SK-N-SH treated with all-trans-retinoic acid at 6 μM for 48 hours (cell line): ENCODE measurements around the gene IMMT.

ENCODE experiments used
- ATAC-seq: fragments of 200-7000 bp; cut with Tn5 transposase; 3 replicates; pipeline ENCODE4 v1.9.1; 2020; ENCODE audit warnings: mild to moderate bottlenecking, moderate library complexity
- ARNTL ChIP-seq: fragments of 450-650 bp; formaldehyde crosslinking; IDR thresholded peaks from 2 replicates; pipeline ENCODE4 v1.5.0; 2020; ENCODE audit warnings: low read depth, mild to moderate bottlenecking, moderate library complexity, borderline replicate concordance
- BACH2 ChIP-seq: fragments of 250-450 bp; sonication (Bioruptor Pico); IDR thresholded peaks from 2 replicates; pipeline ENCODE4 v1.9.0; 2021; ENCODE audit warnings: mild to moderate bottlenecking, borderline replicate concordance
- CSDC2 ChIP-seq: fragments of 250-450 bp; sonication (Bioruptor Pico); IDR thresholded peaks from 2 replicates; pipeline ENCODE4 v1.5.0; 2020; ENCODE audit warnings: mild to moderate bottlenecking, moderate library complexity
- CSRNP3 ChIP-seq: fragments of 250-450 bp; sonication (Bioruptor Pico); IDR thresholded peaks from 2 replicates; pipeline ENCODE4 v1.5.1; 2021; ENCODE audit warnings: mild to moderate bottlenecking, moderate library complexity
- GLIS3 ChIP-seq: fragments of 250-450 bp; sonication (Bioruptor Pico); IDR thresholded peaks from 2 replicates; pipeline ENCODE4 v1.5.0; 2020; ENCODE audit warnings: mild to moderate bottlenecking, moderate library complexity
- ISL1 ChIP-seq: fragments of 250-450 bp; sonication (Bioruptor Pico); IDR thresholded peaks from 2 replicates; pipeline ENCODE4 v2.1.2; 2022; ENCODE audit warnings: mild to moderate bottlenecking, moderate library complexity
- OSR1 ChIP-seq: fragments of 250-450 bp; sonication (Bioruptor Pico); IDR thresholded peaks from 2 replicates; pipeline ENCODE4 v1.8.0; 2022; ENCODE audit warnings: moderate library complexity, mild to moderate bottlenecking, inconsistent platforms
- PPARA ChIP-seq: fragments of 250-450 bp; sonication (Bioruptor Pico); IDR thresholded peaks from 2 replicates; pipeline ENCODE4 v1.5.0; 2020; ENCODE audit warnings: mild to moderate bottlenecking, borderline replicate concordance
- RARB ChIP-seq: fragments of 250-450 bp; sonication (Bioruptor Pico); IDR thresholded peaks from 2 replicates; pipeline ENCODE4 v1.8.0; 2021; ENCODE audit warnings: mild to moderate bottlenecking, moderate library complexity
- SNAI2 ChIP-seq: fragments of 250-450 bp; sonication (Bioruptor Pico); IDR thresholded peaks from 2 replicates; pipeline ENCODE4 v1.5.0; 2020; ENCODE audit warnings: mild to moderate bottlenecking, moderate library complexity
- TCF4 ChIP-seq: fragments of 250-450 bp; sonication (Bioruptor Pico); IDR thresholded peaks from 2 replicates; pipeline ENCODE4 v1.8.0; 2021; ENCODE audit warnings: mild to moderate bottlenecking, moderate library complexity, borderline replicate concordance
- ZC3H10 ChIP-seq: fragments of 250-450 bp; sonication (Bioruptor Pico); IDR thresholded peaks from 2 replicates; pipeline ENCODE4 v1.5.1; 2021; ENCODE audit warnings: mild to moderate bottlenecking, moderate library complexity
- ZFP3 ChIP-seq: fragments of 250-450 bp; sonication (Bioruptor Pico); IDR thresholded peaks from 2 replicates; pipeline ENCODE4 v1.5.0; 2020; ENCODE audit warnings: mild to moderate bottlenecking, moderate library complexity
- ZFP30 ChIP-seq: fragments of 450-650 bp; formaldehyde crosslinking; IDR thresholded peaks from 2 replicates; pipeline ENCODE4 v1.5.0; 2022; ENCODE audit warnings: mild to moderate bottlenecking, moderate library complexity
- ZNF565 ChIP-seq: fragments of 450-650 bp; formaldehyde crosslinking; conservative IDR thresholded peaks from 2 replicates; pipeline ENCODE4 v1.5.0; 2020; ENCODE audit warnings: low read depth, mild to moderate bottlenecking, moderate library complexity
- ZNF70 ChIP-seq: fragments of 450-650 bp; formaldehyde crosslinking; IDR thresholded peaks from 2 replicates; pipeline ENCODE4 v1.5.0; 2020; ENCODE audit warnings: mild to moderate bottlenecking, moderate library complexity
- ZNF8 ChIP-seq: fragments of 450-650 bp; formaldehyde crosslinking; IDR thresholded peaks from 2 replicates; pipeline ENCODE4 v1.5.0; 2020; ENCODE audit warnings: mild to moderate bottlenecking, moderate library complexity
- TF ChIP-seq, protein P1 (sequence below): fragments of 250-450 bp; sonication (Bioruptor Pico); IDR thresholded peaks from 2 replicates; pipeline ENCODE4 v1.5.1; 2020; ENCODE audit warnings: low read depth, mild to moderate bottlenecking, moderate library complexity
- TF ChIP-seq, protein P2 (sequence below): fragments of 250-450 bp; sonication (Bioruptor Pico); IDR thresholded peaks from 2 replicates; pipeline ENCODE4 v1.8.0; 2021; ENCODE audit warnings: low read depth, mild to moderate bottlenecking, moderate library complexity, borderline replicate concordance
- TF ChIP-seq, protein P3 (sequence below): fragments of 250-450 bp; sonication (Bioruptor Pico); IDR thresholded peaks from 2 replicates; pipeline ENCODE4 v1.5.0; 2020; ENCODE audit warnings: mild to moderate bottlenecking, moderate library complexity
- TF ChIP-seq, protein P4 (sequence below): fragments of 250-450 bp; sonication (Bioruptor Pico); IDR thresholded peaks from 2 replicates; pipeline ENCODE4 v1.8.0; 2020; ENCODE audit warnings: mild to moderate bottlenecking, moderate library complexity, borderline replicate concordance

Gene IMMT

GRCh38 chr2:86195808-86196387 is 636 bp upstream of the IMMT start:
- ATAC-seq, result no peak
- TF ChIP-seq ZC3H10 (CRISPR knock-in tag), result no peak
- TF ChIP-seq OSR1 (CRISPR knock-in tag), result no peak
- TF ChIP-seq RARB (CRISPR knock-in tag), result no peak
- no peak for TF ChIP-seq CSRNP3 (CRISPR knock-in tag)
- TF ChIP-seq, all 23 proteins: peak for 0

- ATAC-seq, result no peak
- no peak for TF ChIP-seq ZFP3
- TF ChIP-seq CSRNP3 (CRISPR knock-in tag), result no peak
- no peak for TF ChIP-seq ARNTL (CRISPR knock-in tag)
These were observed 559 bp downstream of the IMMT start for GRCh38 chr2:86194751-86195054.

DNA sequence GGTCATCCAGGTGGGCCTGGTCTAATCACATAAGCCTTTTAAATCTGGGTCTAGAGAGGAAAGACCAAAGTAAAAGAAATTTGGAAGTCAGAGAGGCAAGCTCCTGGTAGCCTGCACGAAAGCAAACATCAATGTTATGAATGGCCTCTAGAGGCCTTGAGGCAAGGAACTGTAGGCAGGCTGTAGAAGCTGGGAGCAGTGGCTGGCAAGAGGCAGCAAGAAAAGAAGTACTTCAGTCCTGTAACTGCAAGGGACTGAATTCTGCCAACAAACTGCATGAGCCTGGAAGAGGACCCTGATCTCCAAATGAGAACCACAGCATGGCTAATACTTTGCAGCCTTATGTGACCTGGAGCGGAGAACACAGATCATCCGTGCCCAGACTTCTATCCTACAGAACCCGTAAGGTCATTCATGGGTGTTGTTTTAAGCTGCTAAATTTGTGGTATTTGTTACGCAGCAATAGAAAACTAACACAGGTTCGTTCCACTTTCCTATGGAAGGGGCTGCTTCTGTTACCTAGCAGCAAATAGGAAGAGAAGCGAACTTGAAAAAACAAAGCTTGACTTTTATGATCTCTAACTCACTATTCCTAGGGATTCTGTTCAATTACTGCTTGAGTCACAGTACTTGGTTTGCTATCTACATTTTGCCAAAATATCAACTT is 1.2 kb downstream of the IMMT start:
- ATAC-seq, result no peak
- TF ChIP-seq TCF4 (CRISPR knock-in tag) (no peak), ZFP3 (no peak), ZC3H10 (CRISPR knock-in tag) (no peak), ZNF8 (no peak), CSDC2 (CRISPR knock-in tag) (no peak), GLIS3 (CRISPR knock-in tag) (no peak), SNAI2 (CRISPR knock-in tag) (no peak), RARB (CRISPR knock-in tag) (no peak), ISL1 (no peak), PPARA (CRISPR knock-in tag) (no peak), ZNF70 (CRISPR knock-in tag) (no peak), BACH2 (CRISPR knock-in tag) (no peak), ZNF565 (CRISPR knock-in tag) (no peak), ZFP30 (no peak), CSRNP3 (CRISPR knock-in tag) (no peak)
- TF ChIP-seq, protein P1, sequence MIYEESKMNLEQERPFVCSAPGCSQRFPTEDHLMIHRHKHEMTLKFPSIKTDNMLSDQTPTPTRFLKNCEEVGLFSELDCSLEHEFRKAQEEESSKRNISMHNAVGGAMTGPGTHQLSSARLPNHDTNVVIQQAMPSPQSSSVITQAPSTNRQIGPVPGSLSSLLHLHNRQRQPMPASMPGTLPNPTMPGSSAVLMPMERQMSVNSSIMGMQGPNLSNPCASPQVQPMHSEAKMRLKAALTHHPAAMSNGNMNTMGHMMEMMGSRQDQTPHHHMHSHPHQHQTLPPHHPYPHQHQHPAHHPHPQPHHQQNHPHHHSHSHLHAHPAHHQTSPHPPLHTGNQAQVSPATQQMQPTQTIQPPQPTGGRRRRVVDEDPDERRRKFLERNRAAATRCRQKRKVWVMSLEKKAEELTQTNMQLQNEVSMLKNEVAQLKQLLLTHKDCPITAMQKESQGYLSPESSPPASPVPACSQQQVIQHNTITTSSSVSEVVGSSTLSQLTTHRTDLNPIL (CRISPR knock-in tag), result no peak
- TF ChIP-seq, protein P2, sequence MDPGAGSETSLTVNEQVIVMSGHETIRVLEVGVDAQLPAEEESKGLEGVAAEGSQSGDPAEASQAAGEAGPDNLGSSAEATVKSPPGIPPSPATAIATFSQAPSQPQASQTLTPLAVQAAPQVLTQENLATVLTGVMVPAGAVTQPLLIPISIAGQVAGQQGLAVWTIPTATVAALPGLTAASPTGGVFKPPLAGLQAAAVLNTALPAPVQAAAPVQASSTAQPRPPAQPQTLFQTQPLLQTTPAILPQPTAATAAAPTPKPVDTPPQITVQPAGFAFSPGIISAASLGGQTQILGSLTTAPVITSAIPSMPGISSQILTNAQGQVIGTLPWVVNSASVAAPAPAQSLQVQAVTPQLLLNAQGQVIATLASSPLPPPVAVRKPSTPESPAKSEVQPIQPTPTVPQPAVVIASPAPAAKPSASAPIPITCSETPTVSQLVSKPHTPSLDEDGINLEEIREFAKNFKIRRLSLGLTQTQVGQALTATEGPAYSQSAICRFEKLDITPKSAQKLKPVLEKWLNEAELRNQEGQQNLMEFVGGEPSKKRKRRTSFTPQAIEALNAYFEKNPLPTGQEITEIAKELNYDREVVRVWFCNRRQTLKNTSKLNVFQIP (CRISPR knock-in tag), result no peak
- TF ChIP-seq, protein P3, sequence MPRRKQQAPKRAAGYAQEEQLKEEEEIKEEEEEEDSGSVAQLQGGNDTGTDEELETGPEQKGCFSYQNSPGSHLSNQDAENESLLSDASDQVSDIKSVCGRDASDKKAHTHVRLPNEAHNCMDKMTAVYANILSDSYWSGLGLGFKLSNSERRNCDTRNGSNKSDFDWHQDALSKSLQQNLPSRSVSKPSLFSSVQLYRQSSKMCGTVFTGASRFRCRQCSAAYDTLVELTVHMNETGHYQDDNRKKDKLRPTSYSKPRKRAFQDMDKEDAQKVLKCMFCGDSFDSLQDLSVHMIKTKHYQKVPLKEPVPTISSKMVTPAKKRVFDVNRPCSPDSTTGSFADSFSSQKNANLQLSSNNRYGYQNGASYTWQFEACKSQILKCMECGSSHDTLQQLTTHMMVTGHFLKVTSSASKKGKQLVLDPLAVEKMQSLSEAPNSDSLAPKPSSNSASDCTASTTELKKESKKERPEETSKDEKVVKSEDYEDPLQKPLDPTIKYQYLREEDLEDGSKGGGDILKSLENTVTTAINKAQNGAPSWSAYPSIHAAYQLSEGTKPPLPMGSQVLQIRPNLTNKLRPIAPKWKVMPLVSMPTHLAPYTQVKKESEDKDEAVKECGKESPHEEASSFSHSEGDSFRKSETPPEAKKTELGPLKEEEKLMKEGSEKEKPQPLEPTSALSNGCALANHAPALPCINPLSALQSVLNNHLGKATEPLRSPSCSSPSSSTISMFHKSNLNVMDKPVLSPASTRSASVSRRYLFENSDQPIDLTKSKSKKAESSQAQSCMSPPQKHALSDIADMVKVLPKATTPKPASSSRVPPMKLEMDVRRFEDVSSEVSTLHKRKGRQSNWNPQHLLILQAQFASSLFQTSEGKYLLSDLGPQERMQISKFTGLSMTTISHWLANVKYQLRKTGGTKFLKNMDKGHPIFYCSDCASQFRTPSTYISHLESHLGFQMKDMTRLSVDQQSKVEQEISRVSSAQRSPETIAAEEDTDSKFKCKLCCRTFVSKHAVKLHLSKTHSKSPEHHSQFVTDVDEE (CRISPR knock-in tag), result no peak
- TF ChIP-seq, protein P4, sequence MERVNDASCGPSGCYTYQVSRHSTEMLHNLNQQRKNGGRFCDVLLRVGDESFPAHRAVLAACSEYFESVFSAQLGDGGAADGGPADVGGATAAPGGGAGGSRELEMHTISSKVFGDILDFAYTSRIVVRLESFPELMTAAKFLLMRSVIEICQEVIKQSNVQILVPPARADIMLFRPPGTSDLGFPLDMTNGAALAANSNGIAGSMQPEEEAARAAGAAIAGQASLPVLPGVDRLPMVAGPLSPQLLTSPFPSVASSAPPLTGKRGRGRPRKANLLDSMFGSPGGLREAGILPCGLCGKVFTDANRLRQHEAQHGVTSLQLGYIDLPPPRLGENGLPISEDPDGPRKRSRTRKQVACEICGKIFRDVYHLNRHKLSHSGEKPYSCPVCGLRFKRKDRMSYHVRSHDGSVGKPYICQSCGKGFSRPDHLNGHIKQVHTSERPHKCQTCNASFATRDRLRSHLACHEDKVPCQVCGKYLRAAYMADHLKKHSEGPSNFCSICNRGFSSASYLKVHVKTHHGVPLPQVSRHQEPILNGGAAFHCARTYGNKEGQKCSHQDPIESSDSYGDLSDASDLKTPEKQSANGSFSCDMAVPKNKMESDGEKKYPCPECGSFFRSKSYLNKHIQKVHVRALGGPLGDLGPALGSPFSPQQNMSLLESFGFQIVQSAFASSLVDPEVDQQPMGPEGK (CRISPR knock-in tag), result no peak
